ENCODE data around the gene ADAM8. TPM values are rescaled to one million over a fixed set of nuclear protein-coding genes. Genes with fewer than 3 reads are reported as not detected.
A peak's percentile ranks its signal among the peaks of the same experiment; 100 is the strongest.
"Not testable (repeated sequence)": the region's sequence is repeated elsewhere in the genome, so short reads cannot be mapped to it uniquely, and the experiment has no call there.

Gene ADAM8
- total RNA-seq: 100 to 1,000 TPM in 1 of 2 donors, 10 to 100 TPM in 1; 83.7 to 336 TPM

DNA sequence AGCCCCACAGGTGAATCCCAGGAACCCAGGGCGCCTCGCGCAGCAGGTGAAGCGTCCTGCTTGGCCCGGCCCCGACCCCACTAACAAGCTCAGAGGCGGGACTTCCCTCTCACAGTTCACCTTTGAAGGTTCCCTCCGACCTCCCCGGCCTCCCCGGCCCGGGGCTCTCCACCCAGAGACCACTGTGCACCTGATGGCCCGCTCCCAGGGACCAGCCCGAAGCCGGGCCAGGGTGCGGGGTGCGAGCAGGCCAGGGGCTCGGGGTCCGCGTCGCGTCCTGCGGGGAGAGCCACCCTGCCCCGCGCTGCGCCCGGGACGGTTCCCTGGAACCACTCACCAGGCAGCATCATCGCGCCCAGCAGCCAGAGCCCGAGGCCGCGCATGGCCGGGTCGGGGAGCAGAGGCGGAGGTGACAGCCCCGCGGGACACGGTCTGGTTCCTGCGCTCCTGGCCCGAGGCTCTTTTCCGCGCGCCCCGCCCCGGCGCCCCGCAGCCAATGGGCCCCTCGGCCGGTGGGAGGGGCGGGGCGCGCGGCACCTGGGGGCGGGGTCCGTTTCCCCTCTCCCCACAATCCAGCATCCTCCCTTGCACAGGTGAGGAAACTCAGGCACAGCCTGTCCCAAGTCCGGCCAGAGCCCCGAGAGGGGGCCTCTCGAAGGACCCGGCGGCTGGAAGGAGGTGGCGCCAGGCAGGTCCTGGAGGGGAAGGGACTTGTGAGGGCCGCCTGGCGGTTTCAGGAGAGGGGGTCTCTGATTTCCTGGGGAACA is at the start of gene ADAM8:
Gene ADAM8 (minus strand): TSS at position 434 of the 767 bp plus-strand sequence. CDS start 51 bp downstream, at position 383.
- H3K9me3 Mint-ChIP-seq: no peaks in the 10 kb centered on the region
- H3K4me3 Mint-ChIP-seq: peak within 1 kb of the TSS; percentile 90
- H3K27ac Mint-ChIP-seq: peak within 1 kb of the TSS; percentile 91
- peak; percentile 61 for ATAC-seq (replicated peaks)
- H3K36me3 Mint-ChIP-seq (ENCODE audit: low read depth): peaks cover 44% of the 10 kb centered on the region
- H3K27me3 Mint-ChIP-seq: no peaks in the 10 kb centered on the region
- peaks cover 9% of the 10 kb centered on the region for H3K4me1 Mint-ChIP-seq

DNA sequence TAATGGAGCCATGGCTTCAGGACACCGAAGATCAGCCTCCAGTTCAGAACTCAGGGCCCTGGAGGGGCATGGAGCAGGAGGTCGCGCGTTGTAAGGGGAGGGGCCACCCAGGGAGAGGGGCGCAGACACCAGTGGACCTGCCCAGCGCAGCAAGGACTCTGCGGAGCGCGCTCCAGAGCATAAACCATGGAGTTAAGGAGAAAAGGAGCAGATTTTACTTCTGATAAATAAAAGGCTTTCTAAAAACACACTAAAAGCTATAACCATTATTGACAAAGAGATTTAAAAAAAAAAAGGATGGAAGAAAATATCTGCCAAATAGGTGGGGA is 49.5 kb upstream of the ADAM8 start:
- no peaks in the 10 kb centered on the region for H3K9me3 Mint-ChIP-seq
- H3K27me3 Mint-ChIP-seq: peaks cover 8% of the 10 kb centered on the region
- no peak overlapping the region for H3K27ac Mint-ChIP-seq
- no peaks in the 10 kb centered on the region for H3K4me1 Mint-ChIP-seq
- H3K36me3 Mint-ChIP-seq (ENCODE audit: low read depth): no peaks in the 10 kb centered on the region
- peak overlapping the region; percentile 27 for H3K4me3 Mint-ChIP-seq
- no peak for ATAC-seq (replicated peaks)

DNA sequence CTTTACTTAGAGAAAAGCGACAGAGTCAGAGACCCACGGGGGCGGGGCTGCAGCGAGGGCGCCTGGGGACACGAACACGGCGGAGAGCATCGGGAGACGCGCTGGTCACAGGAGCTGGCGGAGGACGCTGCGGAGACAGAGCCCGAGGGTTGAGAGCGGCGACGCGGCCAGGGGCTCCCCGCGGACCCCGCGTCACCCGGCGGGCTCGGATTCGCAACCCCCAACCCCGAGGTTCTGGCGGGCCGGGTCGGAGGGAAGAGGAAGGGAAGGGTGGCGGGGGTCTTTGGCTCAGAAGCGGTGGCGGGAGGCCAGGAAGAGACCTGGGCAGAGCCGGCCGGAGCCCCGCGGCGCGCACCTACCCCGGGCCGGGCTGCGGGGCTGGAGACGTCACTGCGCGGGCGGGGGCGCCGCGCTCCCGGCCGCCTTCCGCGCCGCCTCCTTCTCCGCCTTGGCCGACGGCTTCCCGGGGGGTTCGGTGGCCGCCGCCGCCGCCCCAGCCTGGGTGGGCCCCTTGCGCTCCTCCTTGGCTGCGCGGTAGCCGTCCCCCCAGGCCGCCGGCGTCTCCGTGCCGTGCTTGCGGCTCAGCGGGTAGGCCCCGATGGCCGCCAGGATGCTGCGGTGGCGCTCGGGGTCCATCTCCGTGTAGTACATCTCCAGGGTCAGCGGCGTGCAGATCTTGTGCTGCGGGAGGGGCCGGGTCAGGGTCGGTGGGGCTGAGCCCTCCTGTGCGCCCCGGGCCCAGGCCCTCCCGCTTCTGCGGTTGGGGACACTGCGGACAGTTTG is 49.0 kb upstream of the ADAM8 start:
- Mint-ChIP-seq H3K4me1 (no peaks in the 10 kb centered on the region), H3K27me3 (peaks cover 8% of the 10 kb centered on the region), H3K36me3 (ENCODE audit: low read depth) (no peaks in the 10 kb centered on the region), H3K27ac (no peak overlapping the region), H3K9me3 (no peaks in the 10 kb centered on the region), H3K4me3 (peak overlapping the region; percentile 58)
- peak; percentile 29 for ATAC-seq (replicated peaks)

DNA sequence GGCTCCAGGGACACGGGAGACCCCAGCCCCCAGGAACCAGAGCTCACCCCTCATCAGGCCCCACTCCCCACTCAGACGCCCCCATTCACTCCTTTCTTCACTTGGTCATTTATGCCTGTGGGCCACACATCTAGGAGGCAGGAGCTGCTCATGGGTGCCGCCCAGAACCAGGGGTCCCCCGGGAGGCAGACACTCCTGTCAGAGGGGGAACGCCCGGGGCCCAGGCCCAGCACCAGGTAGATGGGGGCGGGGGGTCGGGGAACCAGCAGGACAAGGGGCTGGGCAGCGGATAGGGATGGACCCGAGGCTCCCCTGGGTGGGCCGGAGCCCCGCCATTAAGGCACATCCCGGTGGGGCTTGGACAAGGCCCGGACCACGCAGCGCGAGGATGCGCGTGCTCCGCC is 48.2 kb upstream of the ADAM8 start:
- Mint-ChIP-seq H3K4me1 (no peaks in the 10 kb centered on the region), H3K4me3 (peak overlapping the region; percentile 58), H3K9me3 (no peaks in the 10 kb centered on the region), H3K27me3 (peaks cover 12% of the 10 kb centered on the region), H3K27ac (no peak overlapping the region), H3K36me3 (ENCODE audit: low read depth) (no peaks in the 10 kb centered on the region)
- ATAC-seq (replicated peaks): no peak

DNA sequence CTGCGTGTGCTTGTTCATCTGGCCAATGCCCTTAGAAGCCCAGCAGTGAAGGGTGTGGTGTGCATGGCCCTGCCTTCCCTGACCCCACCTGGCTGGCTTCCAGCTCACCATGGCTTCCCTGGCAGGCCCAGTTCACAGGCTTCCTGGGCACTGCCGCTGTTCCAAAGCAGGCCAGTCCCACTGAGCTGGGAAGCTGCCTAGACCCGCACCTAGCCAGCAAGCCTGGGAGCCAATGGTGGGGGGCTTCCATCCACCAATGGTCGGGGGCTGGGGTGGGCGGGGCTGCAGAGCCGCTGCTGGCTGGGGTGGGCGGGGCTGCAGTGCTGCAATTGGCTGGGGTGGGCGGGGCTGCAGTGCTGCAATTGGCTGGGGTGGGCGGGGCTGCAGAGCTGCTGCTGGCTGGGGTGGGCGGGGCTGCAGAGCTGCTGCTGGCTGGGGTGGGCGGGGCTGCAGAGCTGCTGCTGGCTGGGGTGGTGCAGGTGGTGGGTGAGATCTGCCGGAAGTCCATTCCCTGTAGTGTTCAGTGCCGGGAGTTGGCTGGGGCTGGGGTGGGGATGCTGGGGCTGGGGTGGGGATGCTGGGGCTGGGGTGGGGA is 47.6 kb upstream of the ADAM8 start:
- Mint-ChIP-seq H3K4me1 (peaks cover 2% of the 10 kb centered on the region), H3K9me3 (no peaks in the 10 kb centered on the region), H3K27me3 (peaks cover 12% of the 10 kb centered on the region), H3K27ac (no peak overlapping the region), H3K4me3 (no peak overlapping the region), H3K36me3 (ENCODE audit: low read depth) (no peaks in the 10 kb centered on the region)
- peak; percentile 68 for ATAC-seq (replicated peaks)

DNA sequence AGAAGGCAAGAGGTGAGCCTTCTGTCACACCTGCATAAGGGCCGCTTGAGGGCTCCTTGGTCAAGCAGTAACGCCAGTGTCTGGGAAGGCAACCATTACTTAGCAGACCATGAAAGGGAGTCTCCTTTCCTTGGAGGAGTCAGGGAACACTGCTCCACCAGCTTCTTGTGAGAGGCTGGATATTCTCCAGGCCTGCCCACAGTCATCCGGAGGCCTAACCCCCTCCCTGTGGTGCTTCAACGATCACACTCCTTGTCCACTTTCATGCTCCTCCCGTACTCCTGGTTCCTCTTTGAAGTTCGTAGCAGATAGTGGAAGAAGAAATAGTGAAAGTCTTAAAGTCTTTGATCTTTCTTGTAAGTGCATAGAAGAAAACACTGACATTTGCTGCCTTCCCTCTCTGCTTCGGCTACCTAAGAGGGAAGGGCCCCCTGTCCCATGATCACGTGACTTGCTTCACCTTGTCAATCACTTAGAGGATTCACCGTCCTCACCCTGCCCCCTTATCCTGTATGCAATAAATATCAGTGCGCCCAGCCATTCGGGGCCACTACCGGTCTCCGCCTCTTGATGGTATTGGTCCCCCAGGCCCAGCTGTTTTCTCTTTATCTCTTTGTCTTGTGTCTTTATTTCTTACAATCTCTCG is 45.5 kb upstream of the ADAM8 start:
- ATAC-seq (replicated peaks); H3K36me3 Mint-ChIP-seq (ENCODE audit: low read depth): not testable (repeated sequence)

DNA sequence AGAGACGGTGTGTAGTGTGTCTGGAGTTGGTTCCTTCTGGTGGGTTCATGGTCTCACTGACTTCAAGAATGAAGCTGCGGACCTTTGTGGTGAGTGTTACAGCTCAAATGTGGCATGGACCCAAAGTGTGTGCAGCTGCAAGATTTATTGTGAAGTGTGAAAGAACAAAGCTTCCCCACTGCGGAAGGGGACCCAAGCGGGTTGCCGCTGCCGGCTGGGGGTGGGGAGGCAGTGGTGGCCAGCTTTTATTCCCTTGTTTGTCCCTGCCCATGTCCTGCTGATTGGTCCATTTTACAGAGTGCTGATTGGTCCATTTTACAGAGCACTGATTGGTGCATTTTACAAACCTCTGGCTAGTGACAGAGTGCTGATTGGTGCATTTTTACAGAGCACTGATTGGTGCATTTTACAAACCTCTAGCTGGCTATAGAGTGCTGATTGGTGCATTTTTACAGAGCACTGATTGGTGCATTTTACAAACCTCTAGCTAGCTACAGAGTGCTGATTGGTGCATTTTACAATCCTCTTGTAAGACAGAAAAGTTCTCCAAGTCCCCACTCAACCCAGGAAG is 44.3 kb upstream of the ADAM8 start:
- H3K36me3 Mint-ChIP-seq (ENCODE audit: low read depth); H3K9me3 Mint-ChIP-seq; H3K4me1 Mint-ChIP-seq; H3K27me3 Mint-ChIP-seq; H3K4me3 Mint-ChIP-seq; H3K27ac Mint-ChIP-seq; ATAC-seq (replicated peaks): not testable (repeated sequence)

More for the DNA sequence above, 45.5 kb upstream of the ADAM8 start:
- not testable (repeated sequence) for H3K27ac Mint-ChIP-seq, H3K4me3 Mint-ChIP-seq, H3K9me3 Mint-ChIP-seq, H3K4me1 Mint-ChIP-seq, H3K27me3 Mint-ChIP-seq

DNA sequence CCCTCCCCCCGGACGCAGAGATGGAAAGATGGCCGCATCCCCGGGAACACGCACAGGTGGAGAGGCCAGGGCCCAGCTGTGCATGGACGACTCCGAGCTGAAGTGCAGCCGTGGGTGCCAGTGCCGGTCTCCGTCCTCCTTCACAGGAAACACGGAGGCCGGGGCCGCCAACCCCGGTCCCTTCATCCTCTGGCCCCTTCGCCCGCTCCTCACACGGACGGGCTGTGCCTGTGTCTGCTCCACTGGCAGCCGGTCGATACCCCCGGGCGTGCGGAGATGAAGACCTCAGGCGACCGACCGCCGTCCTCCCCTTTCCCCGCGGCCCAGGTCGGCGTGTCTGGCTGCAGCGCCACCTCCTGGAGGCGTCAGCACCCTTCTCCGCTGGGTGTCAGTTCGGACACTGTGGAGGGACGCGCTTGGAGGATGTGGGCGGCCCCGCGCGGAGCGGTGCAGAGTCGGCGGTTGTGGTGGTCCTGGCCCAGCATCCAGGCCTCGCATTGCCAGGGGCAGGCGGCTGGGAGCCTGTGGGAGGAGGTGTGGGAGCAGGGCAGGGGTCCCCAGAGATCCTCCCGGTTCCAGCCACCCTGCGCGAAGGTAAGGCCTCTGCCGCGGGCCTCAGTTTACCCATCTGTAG is 41.9 kb upstream of the ADAM8 start:
- peaks cover 5% of the 10 kb centered on the region for H3K4me1 Mint-ChIP-seq
- H3K36me3 Mint-ChIP-seq (ENCODE audit: low read depth): no peaks in the 10 kb centered on the region
- H3K4me3 Mint-ChIP-seq: peak overlapping the region; percentile 20
- no peak overlapping the region for H3K27ac Mint-ChIP-seq
- peak; percentile 98 for ATAC-seq (replicated peaks)
- H3K9me3 Mint-ChIP-seq: no peaks in the 10 kb centered on the region
- H3K27me3 Mint-ChIP-seq: peaks cover 8% of the 10 kb centered on the region

DNA sequence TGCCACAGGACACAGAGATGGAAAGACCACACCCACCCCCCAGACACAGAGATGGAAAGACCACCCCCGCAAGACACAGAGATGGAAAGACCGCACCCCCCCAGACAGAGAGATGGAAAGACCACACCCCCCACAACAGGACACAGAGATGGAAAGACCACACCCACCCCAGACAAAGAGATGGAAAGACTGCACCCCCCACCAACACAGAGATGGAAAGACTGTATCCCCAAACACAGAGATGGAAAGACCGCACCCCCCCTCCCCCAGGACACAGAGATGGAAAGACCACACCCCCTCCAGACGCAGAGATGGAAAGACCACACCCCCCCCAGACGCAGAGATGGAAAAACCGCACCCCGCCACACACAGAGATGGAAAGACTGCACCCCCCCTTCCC is 40.1 kb upstream of the ADAM8 start:
- Mint-ChIP-seq H3K36me3 (ENCODE audit: low read depth) (peaks cover 13% of the 10 kb centered on the region), H3K4me3 (no peak overlapping the region), H3K9me3 (no peaks in the 10 kb centered on the region), H3K27ac (no peak overlapping the region), H3K4me1 (peaks cover 5% of the 10 kb centered on the region), H3K27me3 (peaks cover 8% of the 10 kb centered on the region)
- no peak for ATAC-seq (replicated peaks)

DNA sequence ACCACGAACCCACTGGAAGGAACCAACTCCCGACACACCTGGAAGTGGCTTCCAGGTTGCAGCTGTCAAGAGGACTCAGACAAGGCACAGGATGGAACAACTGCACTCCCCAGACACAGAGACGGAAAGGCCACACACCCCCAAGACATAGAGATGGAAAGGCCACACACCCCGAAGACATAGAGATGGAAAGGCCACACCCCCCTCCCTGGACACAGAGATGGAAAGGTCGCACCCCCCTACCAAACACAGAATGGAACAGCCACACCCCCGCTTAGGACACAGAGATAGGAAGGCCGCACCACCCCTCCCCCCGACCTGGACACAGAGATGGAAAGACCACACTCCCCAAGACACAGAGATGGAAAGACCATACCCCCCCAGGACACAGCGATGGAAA is 39.6 kb upstream of the ADAM8 start:
- no peak for ATAC-seq (replicated peaks)
- no peak overlapping the region for H3K4me3 Mint-ChIP-seq
- peaks cover 5% of the 10 kb centered on the region for H3K4me1 Mint-ChIP-seq
- peaks cover 8% of the 10 kb centered on the region for H3K27me3 Mint-ChIP-seq
- H3K36me3 Mint-ChIP-seq (ENCODE audit: low read depth): peaks cover 18% of the 10 kb centered on the region
- no peaks in the 10 kb centered on the region for H3K9me3 Mint-ChIP-seq
- no peak overlapping the region for H3K27ac Mint-ChIP-seq

DNA sequence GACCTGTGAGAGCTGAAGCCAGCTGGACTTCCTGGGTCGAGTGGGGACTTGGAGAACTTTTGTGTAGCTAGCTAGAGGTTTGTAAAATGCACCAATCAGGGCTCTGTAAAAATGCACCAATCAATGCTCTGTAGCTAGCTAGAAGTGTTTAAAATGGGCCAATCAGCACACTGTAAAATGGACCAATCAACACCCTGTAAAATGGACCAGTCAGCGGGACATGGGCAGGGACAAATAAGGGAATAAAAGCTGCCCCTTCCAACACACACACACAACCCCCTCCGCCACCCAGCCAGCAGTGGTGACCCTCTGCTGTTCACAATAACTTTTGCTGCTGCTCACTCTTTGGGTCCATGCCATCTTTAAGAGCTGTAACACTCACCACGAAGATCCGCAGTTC is 39.2 kb upstream of the ADAM8 start:
- Mint-ChIP-seq H3K4me1 (peaks cover 5% of the 10 kb centered on the region), H3K27ac (no peak overlapping the region), H3K36me3 (ENCODE audit: low read depth) (peaks cover 22% of the 10 kb centered on the region), H3K27me3 (peaks cover 8% of the 10 kb centered on the region), H3K4me3 (no peak overlapping the region), H3K9me3 (no peaks in the 10 kb centered on the region)
- no peak for ATAC-seq (replicated peaks)

DNA sequence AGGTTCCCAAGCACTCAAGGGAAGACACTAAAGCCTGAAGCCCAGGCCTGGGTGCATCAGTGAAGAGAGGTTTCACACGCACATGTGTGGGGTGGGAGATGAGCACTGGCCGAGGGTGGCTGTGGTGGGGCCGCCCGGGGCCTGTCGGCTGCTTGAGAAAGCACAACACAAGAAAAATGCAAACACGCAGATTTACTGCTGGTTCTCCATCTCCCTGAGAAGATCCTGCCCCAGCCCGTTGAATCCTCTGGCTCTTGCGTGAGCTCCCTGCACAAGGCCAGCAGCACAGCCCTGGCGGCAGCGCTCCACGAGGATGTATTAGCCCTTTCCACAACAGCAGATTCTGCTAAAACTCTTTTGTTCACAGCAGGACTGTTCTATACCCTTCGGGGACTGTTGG is 38.2 kb upstream of the ADAM8 start:
- H3K27ac Mint-ChIP-seq: no peak overlapping the region
- peaks cover 5% of the 10 kb centered on the region for H3K4me1 Mint-ChIP-seq
- H3K36me3 Mint-ChIP-seq (ENCODE audit: low read depth): peaks cover 31% of the 10 kb centered on the region
- no peak for ATAC-seq (replicated peaks)
- H3K27me3 Mint-ChIP-seq: peaks cover 3% of the 10 kb centered on the region
- H3K4me3 Mint-ChIP-seq: no peak overlapping the region
- no peaks in the 10 kb centered on the region for H3K9me3 Mint-ChIP-seq

DNA sequence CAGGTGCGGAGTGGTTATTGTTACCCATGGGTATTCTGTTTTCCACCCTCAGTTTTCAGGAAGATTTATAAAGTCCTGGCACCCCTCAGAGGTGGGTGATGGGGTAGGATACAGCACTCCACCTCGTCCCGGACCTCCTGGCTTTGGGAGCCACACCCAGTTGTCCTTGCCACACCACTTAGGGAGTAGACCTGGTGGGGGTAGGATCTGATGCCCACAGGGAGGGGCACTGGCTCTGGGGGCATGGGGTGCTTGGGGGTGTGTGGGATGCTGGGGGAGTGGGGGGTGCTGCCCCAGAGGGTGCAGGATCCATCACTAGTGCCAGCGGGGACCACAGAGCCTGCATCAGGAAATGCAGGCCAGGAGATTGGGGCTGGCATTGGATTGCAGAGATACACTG is 36.5 kb upstream of the ADAM8 start:
- Mint-ChIP-seq H3K4me3 (no peak overlapping the region), H3K9me3 (no peaks in the 10 kb centered on the region), H3K27ac (no peak overlapping the region), H3K27me3 (no peaks in the 10 kb centered on the region), H3K36me3 (ENCODE audit: low read depth) (peaks cover 37% of the 10 kb centered on the region), H3K4me1 (peaks cover under 1% of the 10 kb centered on the region)
- no peak for ATAC-seq (replicated peaks)

DNA sequence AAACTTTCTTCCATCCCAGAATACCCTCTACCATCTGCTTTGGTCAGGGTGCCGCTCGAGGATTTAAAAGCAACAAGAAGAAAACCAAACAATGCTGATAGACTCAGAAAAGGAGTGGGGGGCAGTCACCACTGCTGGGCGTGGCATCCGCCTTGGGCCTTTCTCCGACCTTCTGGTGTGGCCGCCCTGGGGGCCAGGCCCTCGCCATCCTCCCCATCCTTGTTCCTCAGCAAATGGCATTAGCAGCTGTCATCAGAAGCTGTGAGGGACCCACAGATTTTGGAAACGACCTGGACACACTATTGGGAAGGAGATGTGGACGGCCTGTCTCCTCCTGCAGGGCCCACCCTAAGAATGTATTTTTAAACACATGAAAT is 36.1 kb upstream of the ADAM8 start:
- no peaks in the 10 kb centered on the region for H3K9me3 Mint-ChIP-seq

More for the DNA sequence above, 36.1 kb upstream of the ADAM8 start:
- ATAC-seq (replicated peaks): no peak
- no peak overlapping the region for H3K4me3 Mint-ChIP-seq
- H3K4me1 Mint-ChIP-seq: peaks cover 5% of the 10 kb centered on the region
- H3K36me3 Mint-ChIP-seq (ENCODE audit: low read depth): peaks cover 42% of the 10 kb centered on the region
- no peaks in the 10 kb centered on the region for H3K27me3 Mint-ChIP-seq
- no peak overlapping the region for H3K27ac Mint-ChIP-seq
